ENCODE measurements around the gene KRT7.
A peak's percentile ranks its signal among the peaks of the same experiment; 100 is the strongest.

KRT7 gene

DNA sequence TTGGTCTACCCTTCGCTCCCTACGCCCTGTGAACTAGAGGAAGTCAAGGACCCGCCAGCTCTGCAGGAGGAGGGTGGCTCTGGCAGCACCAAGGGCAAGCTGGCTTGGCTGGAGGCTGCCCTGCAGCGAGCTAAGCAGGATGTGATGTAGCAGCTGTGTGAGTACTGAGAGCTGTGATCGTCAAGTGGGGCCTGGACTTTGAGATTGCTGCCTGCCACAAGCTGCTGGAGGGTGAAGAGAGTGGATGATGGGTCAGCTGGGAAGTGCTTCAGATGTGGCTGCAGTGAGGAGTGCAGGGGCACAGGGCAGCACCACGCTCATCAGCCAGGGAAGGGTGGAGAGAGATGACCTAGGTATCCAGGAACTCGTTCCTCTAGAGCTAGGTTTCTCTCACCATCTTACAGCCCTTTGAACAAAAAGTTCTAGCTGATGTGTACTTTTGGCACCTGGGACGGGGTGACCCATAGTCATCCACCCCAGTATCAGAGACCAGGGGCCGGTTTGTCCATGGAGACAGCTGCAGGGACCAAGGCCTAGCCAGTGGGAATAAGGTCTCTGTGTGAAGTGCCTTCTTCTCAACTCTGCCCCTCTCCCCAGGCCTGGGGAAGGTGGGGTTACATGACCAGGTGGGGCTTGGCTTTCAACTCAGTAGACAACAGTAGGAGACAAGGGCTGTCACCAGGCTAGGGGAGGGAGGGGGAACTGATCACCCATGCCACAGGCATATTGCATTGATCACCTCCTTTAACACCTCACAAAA is 44.6 kb downstream of the KRT7 start:
- no peak for DNase-seq (ENCODE audit: low read depth)
- TF ChIP-seq, protein P1, sequence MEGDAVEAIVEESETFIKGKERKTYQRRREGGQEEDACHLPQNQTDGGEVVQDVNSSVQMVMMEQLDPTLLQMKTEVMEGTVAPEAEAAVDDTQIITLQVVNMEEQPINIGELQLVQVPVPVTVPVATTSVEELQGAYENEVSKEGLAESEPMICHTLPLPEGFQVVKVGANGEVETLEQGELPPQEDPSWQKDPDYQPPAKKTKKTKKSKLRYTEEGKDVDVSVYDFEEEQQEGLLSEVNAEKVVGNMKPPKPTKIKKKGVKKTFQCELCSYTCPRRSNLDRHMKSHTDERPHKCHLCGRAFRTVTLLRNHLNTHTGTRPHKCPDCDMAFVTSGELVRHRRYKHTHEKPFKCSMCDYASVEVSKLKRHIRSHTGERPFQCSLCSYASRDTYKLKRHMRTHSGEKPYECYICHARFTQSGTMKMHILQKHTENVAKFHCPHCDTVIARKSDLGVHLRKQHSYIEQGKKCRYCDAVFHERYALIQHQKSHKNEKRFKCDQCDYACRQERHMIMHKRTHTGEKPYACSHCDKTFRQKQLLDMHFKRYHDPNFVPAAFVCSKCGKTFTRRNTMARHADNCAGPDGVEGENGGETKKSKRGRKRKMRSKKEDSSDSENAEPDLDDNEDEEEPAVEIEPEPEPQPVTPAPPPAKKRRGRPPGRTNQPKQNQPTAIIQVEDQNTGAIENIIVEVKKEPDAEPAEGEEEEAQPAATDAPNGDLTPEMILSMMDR (conservative IDR thresholded peaks at IDR 0.05; ENCODE audit: low read depth, low read length) = no peak
- H3K4me3 ChIP-seq (ENCODE audit: low read depth, low read length) = no peak overlapping the region

DNA sequence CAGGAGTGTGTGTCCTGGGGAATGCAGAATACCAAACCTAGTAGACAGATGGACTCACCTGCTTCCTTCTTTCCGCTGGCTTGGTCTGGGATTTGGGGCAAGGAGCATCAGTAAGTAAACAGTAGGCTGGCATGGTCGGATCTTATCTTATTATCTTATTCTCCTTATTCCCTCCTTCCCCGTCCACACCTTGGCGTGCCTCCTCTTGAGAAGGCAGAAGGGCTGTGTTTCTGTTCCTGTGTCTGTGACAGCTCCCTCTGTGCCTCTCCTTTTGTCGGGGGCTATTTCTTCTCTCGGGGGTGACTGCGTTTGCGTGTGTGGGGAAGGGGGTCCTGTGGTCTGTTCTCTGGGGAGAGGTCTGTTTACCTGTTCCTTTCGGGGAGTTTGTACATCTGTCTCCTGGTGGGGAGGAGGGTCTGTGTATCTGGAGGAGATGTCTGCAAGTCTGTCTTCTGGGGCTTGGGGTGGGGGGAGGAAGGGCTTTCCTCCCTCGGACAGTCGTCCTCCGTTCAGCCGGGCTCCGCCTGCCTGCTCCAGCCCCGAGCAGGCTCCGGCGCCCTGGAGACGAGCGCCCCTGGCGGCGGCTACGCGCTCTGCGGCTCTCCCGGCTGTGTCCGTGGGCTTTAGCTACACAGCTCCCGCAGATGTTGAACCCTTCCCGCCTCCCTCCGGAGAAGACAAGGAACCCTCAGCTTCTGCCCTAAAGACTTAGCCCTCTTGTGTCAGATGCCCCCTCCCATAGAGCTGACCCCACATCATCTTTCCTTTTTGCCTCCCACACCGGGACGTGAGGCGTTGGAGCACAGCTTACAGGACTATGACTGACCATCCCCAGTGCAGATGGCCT is 45.8 kb downstream of the KRT7 start:
- no peak overlapping the region for H3K4me3 ChIP-seq (ENCODE audit: low read depth, low read length)
- DNase-seq (ENCODE audit: low read depth) = peak; percentile 81
- TF ChIP-seq, protein P1 (conservative IDR thresholded peaks at IDR 0.05; ENCODE audit: low read depth, low read length) = peak; percentile 91

DNA sequence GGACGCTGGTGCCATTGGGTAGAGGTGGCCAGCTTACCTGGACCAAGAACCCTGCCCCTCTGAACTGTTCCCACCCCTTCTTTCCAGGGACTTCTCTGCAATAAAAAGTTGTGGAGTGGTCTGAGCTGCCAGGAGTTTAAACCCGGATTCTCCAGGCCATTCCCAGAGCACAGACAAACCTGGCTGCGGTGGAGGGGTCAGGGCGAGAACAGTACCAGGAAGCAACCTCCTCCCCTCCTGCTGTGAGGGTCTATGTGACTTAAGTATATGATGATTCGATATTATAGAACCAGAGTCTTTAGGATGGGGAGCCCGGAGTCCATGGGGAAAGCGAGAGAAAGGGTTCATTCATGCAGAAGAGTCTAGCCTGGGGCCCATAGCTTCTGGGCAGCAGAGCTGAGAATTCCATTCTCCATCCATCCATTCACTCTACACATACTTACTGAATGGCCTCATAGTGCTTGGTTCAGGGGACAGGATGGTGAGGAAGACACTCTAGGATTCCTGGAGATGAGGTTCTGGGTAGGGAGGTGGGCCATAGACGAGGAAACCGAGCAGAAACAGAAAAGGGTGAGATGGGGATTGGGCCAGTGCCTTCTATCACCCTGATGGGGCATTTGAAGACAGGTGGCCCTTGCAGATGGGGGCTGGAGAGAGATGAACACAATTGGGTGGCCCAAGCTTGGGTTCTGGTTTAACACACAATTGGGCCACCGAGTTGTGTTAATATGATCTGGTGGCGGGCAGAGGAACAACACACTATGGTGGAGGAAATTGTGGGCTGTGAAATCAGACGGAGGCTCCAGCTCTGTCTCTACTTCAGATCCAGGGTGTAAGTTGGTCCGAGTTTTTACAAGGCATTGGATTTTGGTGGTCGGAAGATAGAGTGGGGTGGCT is 46.6 kb downstream of the KRT7 start:
- H3K4me3 ChIP-seq (ENCODE audit: low read depth, low read length) = no peak overlapping the region
- peak; percentile 33 for DNase-seq (ENCODE audit: low read depth)
- TF ChIP-seq, protein P1 (conservative IDR thresholded peaks at IDR 0.05; ENCODE audit: low read depth, low read length) = peak; percentile 10

DNA sequence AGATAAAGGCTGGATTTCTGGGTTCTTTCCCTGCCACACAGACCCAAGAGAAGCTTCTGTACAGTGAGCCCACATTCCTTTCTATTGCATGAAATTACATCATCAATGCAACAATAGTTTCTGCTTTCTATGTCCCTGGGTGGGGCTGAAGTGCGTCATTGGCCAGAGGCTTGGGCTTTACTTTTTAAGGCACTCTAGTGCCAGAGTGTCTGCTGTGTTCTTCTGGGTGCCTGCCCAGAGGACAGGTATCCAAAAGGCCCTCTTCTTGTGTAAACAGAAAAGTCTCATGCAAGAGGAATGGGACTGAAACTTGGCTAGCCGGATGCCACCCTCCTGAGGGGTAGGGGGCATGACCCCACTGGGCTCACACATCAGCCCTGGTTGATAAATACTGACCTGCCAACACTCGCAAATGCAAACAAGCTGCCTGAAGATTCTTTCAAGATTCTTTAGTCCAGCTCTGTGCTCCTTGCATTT is 47.3 kb downstream of the KRT7 start:
- no peak overlapping the region for H3K4me3 ChIP-seq (ENCODE audit: low read depth, low read length)
- peak; percentile 94 for DNase-seq (ENCODE audit: low read depth)
- TF ChIP-seq, protein P1 (conservative IDR thresholded peaks at IDR 0.05; ENCODE audit: low read depth, low read length) = no peak

DNA sequence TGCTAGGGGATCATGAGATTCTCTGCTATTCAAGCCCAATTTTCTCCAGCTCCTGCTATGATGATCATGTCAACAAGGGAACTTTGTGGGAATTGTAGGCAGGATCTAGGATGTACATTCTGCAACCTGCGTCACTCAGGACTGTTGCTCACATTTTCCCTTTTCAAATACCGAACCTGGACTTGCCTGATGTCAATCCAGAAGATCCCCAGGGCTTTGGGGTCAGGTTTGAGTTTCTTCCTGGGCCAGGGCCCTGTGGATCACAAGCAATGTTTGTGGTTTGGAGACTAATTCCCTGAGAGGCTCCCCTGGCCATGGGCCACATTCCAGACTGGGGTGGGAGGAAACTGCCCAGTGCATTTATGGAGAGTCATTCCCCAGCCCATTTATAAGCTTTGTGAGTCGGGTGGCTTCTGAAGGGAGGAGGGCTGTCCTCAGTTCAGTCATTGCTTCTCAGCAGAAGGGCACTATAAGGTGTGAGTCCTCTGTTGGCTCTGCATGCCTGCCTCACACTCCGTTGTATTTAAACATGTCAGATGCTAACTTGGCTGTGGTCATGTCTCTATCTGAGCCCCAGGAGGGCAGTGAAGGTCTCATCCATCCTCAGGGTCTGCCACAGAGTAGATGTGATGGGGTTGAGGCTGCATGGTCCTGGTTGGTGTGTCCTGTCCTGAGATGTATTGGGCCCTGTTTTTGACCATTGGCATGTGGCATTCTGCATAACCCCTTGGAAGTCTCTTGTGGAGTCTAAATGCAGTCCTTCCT is 47.9 kb downstream of the KRT7 start:
- DNase-seq (ENCODE audit: low read depth) = peak; percentile 98
- H3K4me3 ChIP-seq (ENCODE audit: low read depth, low read length) = no peak overlapping the region
- TF ChIP-seq, protein P1 (conservative IDR thresholded peaks at IDR 0.05; ENCODE audit: low read depth, low read length) = no peak

All from choroid plexus epithelial cell (primary cell).